ENCODE measurements around the gene GGTLC3.
"Not testable (repeated sequence)": the region's sequence is repeated elsewhere in the genome, so short reads cannot be mapped to it uniquely, and the experiment has no call there.

DNA sequence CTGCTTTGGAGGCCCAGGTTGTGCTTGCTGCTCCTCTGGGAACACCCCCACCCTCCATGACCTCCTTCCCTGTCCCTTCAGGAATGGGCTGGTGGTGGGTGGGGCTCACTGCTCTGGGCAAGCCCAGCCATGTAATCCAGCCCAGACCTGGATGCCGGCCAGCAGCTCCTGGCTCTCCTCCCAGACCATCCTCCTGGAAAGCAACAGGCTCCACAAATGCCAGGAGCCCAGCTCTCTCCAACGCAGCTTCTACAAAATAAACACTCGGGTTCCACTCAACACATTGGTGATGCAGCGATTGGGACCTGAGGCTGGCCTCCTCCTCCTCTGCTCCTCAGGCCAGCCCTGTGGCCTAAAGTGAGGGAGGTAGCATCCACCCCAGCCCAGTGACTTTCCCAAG lies 40.6 kb upstream of the GGTLC3 start:
- TF ChIP-seq, protein P1, sequence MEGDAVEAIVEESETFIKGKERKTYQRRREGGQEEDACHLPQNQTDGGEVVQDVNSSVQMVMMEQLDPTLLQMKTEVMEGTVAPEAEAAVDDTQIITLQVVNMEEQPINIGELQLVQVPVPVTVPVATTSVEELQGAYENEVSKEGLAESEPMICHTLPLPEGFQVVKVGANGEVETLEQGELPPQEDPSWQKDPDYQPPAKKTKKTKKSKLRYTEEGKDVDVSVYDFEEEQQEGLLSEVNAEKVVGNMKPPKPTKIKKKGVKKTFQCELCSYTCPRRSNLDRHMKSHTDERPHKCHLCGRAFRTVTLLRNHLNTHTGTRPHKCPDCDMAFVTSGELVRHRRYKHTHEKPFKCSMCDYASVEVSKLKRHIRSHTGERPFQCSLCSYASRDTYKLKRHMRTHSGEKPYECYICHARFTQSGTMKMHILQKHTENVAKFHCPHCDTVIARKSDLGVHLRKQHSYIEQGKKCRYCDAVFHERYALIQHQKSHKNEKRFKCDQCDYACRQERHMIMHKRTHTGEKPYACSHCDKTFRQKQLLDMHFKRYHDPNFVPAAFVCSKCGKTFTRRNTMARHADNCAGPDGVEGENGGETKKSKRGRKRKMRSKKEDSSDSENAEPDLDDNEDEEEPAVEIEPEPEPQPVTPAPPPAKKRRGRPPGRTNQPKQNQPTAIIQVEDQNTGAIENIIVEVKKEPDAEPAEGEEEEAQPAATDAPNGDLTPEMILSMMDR (IDR thresholded peaks at IDR 0.05), result not testable (repeated sequence)
- TF ChIP-seq POLR2A, EP300 (IDR thresholded peaks at IDR 0.05): not testable (repeated sequence)
